ENCODE measurements around the gene TTLL5.

Gene TTLL5

DNA sequence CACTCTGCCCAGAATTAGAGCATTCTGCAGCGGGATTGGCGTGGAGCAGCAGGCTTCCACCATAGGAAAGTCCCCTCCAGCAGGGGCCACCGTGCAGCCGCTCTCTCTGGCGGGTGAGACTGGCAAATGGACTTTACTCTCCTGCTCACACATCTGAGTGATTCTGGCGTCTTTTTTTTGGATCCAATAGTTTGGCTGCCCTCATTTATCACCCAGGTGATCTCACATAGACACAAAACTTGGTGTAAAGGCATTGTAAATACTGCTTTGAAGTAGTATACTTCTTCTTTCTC, 190.5 kb downstream of the TTLL5 start:
- TF ChIP-seq TCF4 (CRISPR knock-in tag; IDR thresholded peaks at IDR 0.05; ENCODE audit: borderline replicate concordance) (no peak), ISL1 (CRISPR knock-in tag; IDR thresholded peaks at IDR 0.05) (no peak), ZNF565 (CRISPR knock-in tag; conservative IDR thresholded peaks at IDR 0.05; ENCODE audit: low read depth) (no peak)
- ATAC-seq = no peak

- ATAC-seq = no peak
- TF ChIP-seq BACH2 (CRISPR knock-in tag; IDR thresholded peaks at IDR 0.05; ENCODE audit: borderline replicate concordance) (no peak), ARNTL (CRISPR knock-in tag; IDR thresholded peaks at IDR 0.05; ENCODE audit: borderline replicate concordance, low read depth) (no peak), ZFP30 (CRISPR knock-in tag; IDR thresholded peaks at IDR 0.05) (no peak), RARB (CRISPR knock-in tag; IDR thresholded peaks at IDR 0.05) (no peak), ZFP3 (CRISPR knock-in tag; IDR thresholded peaks at IDR 0.05) (no peak), TCF4 (CRISPR knock-in tag; IDR thresholded peaks at IDR 0.05; ENCODE audit: borderline replicate concordance) (no peak), SNAI2 (CRISPR knock-in tag; IDR thresholded peaks at IDR 0.05) (no peak), ESRRG (CRISPR knock-in tag; IDR thresholded peaks at IDR 0.05) (no peak)
These were observed 193.2 kb downstream of the TTLL5 start for GRCh38 chr14:75854111-75854799.

GRCh38 chr14:75857199-75857598, 196.2 kb downstream of the TTLL5 start:
- ATAC-seq = no peak
- no peak for TF ChIP-seq ZFP3 (CRISPR knock-in tag; IDR thresholded peaks at IDR 0.05)
- TF ChIP-seq ZNF70 (CRISPR knock-in tag; IDR thresholded peaks at IDR 0.05) = no peak
- no peak for TF ChIP-seq ZC3H10 (CRISPR knock-in tag; IDR thresholded peaks at IDR 0.05)
- TF ChIP-seq SNAI2 (CRISPR knock-in tag; IDR thresholded peaks at IDR 0.05) = no peak
- TF ChIP-seq CSRNP3 (CRISPR knock-in tag; IDR thresholded peaks at IDR 0.05) = no peak
- no peak for TF ChIP-seq ZFP30 (CRISPR knock-in tag; IDR thresholded peaks at IDR 0.05)
- TF ChIP-seq RARB (CRISPR knock-in tag; IDR thresholded peaks at IDR 0.05) = no peak
- no peak for TF ChIP-seq TCF4 (CRISPR knock-in tag; IDR thresholded peaks at IDR 0.05; ENCODE audit: borderline replicate concordance)
- TF ChIP-seq ARNTL (CRISPR knock-in tag; IDR thresholded peaks at IDR 0.05; ENCODE audit: borderline replicate concordance, low read depth) = no peak
- TF ChIP-seq GLIS3 (CRISPR knock-in tag; IDR thresholded peaks at IDR 0.05) = no peak
- no peak for TF ChIP-seq BACH2 (CRISPR knock-in tag; IDR thresholded peaks at IDR 0.05; ENCODE audit: borderline replicate concordance)
- no peak for TF ChIP-seq ESRRG (CRISPR knock-in tag; IDR thresholded peaks at IDR 0.05)
- no peak for TF ChIP-seq ISL1 (CRISPR knock-in tag; IDR thresholded peaks at IDR 0.05)
- TF ChIP-seq ZNF8 (CRISPR knock-in tag; IDR thresholded peaks at IDR 0.05) = no peak
- TF ChIP-seq CSDC2 (CRISPR knock-in tag; IDR thresholded peaks at IDR 0.05) = no peak
- no peak for TF ChIP-seq TSHZ2 (CRISPR knock-in tag; IDR thresholded peaks at IDR 0.05)
- TF ChIP-seq, protein P1, sequence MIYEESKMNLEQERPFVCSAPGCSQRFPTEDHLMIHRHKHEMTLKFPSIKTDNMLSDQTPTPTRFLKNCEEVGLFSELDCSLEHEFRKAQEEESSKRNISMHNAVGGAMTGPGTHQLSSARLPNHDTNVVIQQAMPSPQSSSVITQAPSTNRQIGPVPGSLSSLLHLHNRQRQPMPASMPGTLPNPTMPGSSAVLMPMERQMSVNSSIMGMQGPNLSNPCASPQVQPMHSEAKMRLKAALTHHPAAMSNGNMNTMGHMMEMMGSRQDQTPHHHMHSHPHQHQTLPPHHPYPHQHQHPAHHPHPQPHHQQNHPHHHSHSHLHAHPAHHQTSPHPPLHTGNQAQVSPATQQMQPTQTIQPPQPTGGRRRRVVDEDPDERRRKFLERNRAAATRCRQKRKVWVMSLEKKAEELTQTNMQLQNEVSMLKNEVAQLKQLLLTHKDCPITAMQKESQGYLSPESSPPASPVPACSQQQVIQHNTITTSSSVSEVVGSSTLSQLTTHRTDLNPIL (CRISPR knock-in tag; IDR thresholded peaks at IDR 0.05; ENCODE audit: low read depth) = no peak
- no peak for TF ChIP-seq TOX (CRISPR knock-in tag; IDR thresholded peaks at IDR 0.05; ENCODE audit: borderline replicate concordance)
- no peak for TF ChIP-seq PPARA (CRISPR knock-in tag; IDR thresholded peaks at IDR 0.05; ENCODE audit: borderline replicate concordance)
- TF ChIP-seq OSR1 (CRISPR knock-in tag; IDR thresholded peaks at IDR 0.05) = no peak

DNA sequence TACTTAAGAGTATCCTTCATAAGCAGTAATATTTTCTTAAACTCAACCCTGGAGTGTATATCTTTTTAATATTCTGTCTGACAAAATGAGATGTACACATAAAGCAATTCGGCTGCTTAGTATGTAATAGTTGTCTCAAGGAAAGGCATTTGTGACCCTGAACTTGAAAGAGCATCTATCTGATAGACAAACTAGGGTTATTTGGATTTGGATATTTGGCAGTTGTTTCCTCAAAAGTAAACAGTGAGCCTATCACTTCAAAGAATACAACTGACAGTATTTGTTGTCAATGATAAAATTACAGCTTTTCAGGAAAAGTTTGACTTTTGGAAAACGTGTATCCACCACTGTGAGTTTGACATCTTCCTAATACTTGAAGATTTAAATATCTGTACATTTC, 197.3 kb downstream of the TTLL5 start:
- TF ChIP-seq, protein P1 (CRISPR knock-in tag; IDR thresholded peaks at IDR 0.05; ENCODE audit: low read depth) = no peak
- no peak for TF ChIP-seq ZNF70 (CRISPR knock-in tag; IDR thresholded peaks at IDR 0.05)
- TF ChIP-seq, protein P2, sequence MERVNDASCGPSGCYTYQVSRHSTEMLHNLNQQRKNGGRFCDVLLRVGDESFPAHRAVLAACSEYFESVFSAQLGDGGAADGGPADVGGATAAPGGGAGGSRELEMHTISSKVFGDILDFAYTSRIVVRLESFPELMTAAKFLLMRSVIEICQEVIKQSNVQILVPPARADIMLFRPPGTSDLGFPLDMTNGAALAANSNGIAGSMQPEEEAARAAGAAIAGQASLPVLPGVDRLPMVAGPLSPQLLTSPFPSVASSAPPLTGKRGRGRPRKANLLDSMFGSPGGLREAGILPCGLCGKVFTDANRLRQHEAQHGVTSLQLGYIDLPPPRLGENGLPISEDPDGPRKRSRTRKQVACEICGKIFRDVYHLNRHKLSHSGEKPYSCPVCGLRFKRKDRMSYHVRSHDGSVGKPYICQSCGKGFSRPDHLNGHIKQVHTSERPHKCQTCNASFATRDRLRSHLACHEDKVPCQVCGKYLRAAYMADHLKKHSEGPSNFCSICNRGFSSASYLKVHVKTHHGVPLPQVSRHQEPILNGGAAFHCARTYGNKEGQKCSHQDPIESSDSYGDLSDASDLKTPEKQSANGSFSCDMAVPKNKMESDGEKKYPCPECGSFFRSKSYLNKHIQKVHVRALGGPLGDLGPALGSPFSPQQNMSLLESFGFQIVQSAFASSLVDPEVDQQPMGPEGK (CRISPR knock-in tag; IDR thresholded peaks at IDR 0.05; ENCODE audit: borderline replicate concordance) = no peak
- no peak for TF ChIP-seq ZFP30 (CRISPR knock-in tag; IDR thresholded peaks at IDR 0.05)
- TF ChIP-seq TSHZ2 (CRISPR knock-in tag; IDR thresholded peaks at IDR 0.05) = no peak
- no peak for TF ChIP-seq OSR1 (CRISPR knock-in tag; IDR thresholded peaks at IDR 0.05)
- TF ChIP-seq ZNF8 (CRISPR knock-in tag; IDR thresholded peaks at IDR 0.05) = no peak
- no peak for TF ChIP-seq CSDC2 (CRISPR knock-in tag; IDR thresholded peaks at IDR 0.05)
- TF ChIP-seq RARB (CRISPR knock-in tag; IDR thresholded peaks at IDR 0.05) = no peak
- no peak for TF ChIP-seq ZFP3 (CRISPR knock-in tag; IDR thresholded peaks at IDR 0.05)
- no peak for TF ChIP-seq BACH2 (CRISPR knock-in tag; IDR thresholded peaks at IDR 0.05; ENCODE audit: borderline replicate concordance)
- no peak for TF ChIP-seq ISL1 (CRISPR knock-in tag; IDR thresholded peaks at IDR 0.05)
- no peak for ATAC-seq

Measured in SK-N-SH treated with all-trans-retinoic acid at 6 μM for 48 hours (cell line).